HG03354 (cell line): ENCODE results near the gene SENP8.

Experiments used
- ATAC-seq: cut with Tn5 transposase; IDR thresholded peaks from one replicate; pipeline ENCODE4 v1.9.1; 2021; ENCODE audit warnings: mild to moderate bottlenecking; ENCODE audit not compliant: unreplicated experiment, poor library complexity, severe bottlenecking

SENP8 gene

GRCh38 chr15:72172796-72173195 lies 54.6 kb downstream of the SENP8 start:
- no peak for ATAC-seq

GRCh38 chr15:72173401-72173800 lies 55.2 kb downstream of the SENP8 start:
- no peak for ATAC-seq

GRCh38 chr15:72173864-72174550 lies 55.8 kb downstream of the SENP8 start:
- ATAC-seq = no peak

- no peak for ATAC-seq
Measured at GRCh38 chr15:72174551-72175165, 56.5 kb downstream of the SENP8 start.

- no peak for ATAC-seq
Measured at GRCh38 chr15:72175186-72176044, 57.2 kb downstream of the SENP8 start.

GRCh38 chr15:72176159-72176558 lies 58.0 kb downstream of the SENP8 start:
- ATAC-seq = no peak

GRCh38 chr15:72176743-72177142 lies 58.5 kb downstream of the SENP8 start:
- ATAC-seq = no peak

GRCh38 chr15:72178976-72179585 lies 60.9 kb downstream of the SENP8 start:
- ATAC-seq = no peak

GRCh38 chr15:72179950-72180581 lies 61.9 kb downstream of the SENP8 start:
- no peak for ATAC-seq

- no peak for ATAC-seq
Measured at GRCh38 chr15:72180761-72181324, 62.6 kb downstream of the SENP8 start.

- ATAC-seq = no peak
Measured at GRCh38 chr15:72182244-72182643, 64.0 kb downstream of the SENP8 start.

- ATAC-seq = no peak
Measured at GRCh38 chr15:72182673-72183072, 64.5 kb downstream of the SENP8 start.

- ATAC-seq = no peak
Measured at GRCh38 chr15:72183781-72184164, 65.6 kb downstream of the SENP8 start.

- no peak for ATAC-seq
Measured at GRCh38 chr15:72184165-72184811, 66.1 kb downstream of the SENP8 start.

GRCh38 chr15:72189250-72189902 lies 71.2 kb downstream of the SENP8 start:
- ATAC-seq = no peak

GRCh38 chr15:72192416-72192815 lies 74.2 kb downstream of the SENP8 start:
- ATAC-seq = no peak
